ENCODE measurements around the gene ARMC9.

GRCh38 chr2:231362555-231363184 lies 164.2 kb downstream of the ARMC9 start:
- TF ChIP-seq YY1 (IDR thresholded peaks at IDR 0.05; ENCODE audit: insufficient read depth, insufficient replicate concordance, low read depth, low read length) (no peak), CTCF (CRISPR knock-in tag; IDR thresholded peaks at IDR 0.05) (no peak), TCF12 (IDR thresholded peaks at IDR 0.05) (no peak), TCF12 (CRISPR knock-in tag; IDR thresholded peaks at IDR 0.05) (no peak), ASH2L (IDR thresholded peaks at IDR 0.05; ENCODE audit: insufficient read length, low read depth, low read length) (no peak)

All from HepG2 (cell line).